Hematopoietic multipotent progenitor cell treated with erythropoietin and hydrocortisone succinate and interleukin-3 and kit ligand, for 15 days (in vitro differentiated cells): ENCODE results near the gene TPCN2.
"Not testable (repeated sequence)": the region's sequence is repeated elsewhere in the genome, so short reads cannot be mapped to it uniquely, and the experiment has no call there.

Experiments used
- DNase-seq: peaks from one replicate; pipeline ENCODE4 v3.0.0-alpha.2; 2015; ENCODE audit warnings: low spot score

The TPCN2 gene

DNA sequence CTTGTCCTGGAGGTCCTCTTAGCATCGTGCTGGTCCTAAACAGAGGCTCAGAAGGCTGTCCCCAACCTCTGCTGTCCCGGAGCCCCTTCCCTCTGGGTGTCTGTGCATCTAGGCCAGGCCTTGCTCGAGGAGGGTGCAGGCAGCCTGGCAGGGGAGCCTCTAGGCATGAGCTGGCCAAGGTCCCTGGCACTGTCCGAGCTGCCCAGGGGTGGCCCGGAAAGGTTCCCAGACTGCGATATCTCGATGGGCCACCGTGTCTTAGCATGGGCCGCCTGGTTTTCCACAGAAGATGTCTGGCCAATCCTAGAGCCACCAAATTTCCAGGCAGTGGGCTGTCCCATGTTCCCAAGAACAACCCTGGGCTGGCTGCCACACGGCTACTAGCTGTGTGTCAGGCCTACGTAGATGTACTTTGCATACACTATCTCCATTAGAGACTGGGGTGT, 82.4 kb downstream of the TPCN2 start:
- DNase-seq, result no peak

GRCh38 chr11:69131644-69132300, 83.0 kb downstream of the TPCN2 start:
- DNase-seq, result no peak

GRCh38 chr11:69132301-69132670, 83.6 kb downstream of the TPCN2 start:
- DNase-seq, result no peak

DNA sequence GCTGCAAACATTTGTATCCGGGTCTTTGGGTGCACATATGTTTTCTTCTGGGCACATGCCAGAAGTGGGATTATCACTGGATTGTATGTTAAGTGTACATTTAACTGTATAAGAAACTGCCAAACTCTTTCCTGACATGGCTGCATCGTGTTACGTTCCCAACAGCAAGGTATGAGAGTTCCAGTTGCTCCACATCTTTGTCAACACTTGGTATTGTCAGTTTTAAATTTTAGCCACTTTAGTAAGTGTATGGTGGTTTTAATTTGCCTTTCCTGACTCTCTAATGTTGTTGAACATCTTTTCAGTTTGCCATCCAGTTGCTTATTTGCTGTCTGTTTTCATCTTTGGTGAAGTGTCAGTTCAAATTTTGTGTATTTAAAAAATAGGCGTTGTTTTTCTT, 84.5 kb downstream of the TPCN2 start:
- no peak for DNase-seq

DNA sequence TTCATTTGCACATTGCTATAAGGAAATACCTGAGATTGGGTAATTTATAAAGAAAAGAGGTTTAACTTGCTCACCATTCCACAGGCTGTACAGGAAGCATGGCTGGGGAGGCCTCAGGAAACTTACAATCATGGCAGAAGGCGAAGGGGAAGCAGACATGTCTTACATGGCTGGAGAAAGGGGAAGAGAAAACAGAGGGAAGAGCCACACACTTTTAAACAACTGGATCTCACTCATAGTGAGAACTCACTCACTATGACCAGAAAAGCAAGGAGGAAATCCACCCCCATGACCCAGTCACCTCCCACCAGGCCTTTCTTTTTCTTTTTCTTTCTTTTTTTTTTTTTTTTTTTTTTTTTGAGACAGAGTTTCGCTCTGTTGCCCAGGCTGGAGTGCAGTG, 85.5 kb downstream of the TPCN2 start:
- DNase-seq, result not testable (repeated sequence)

DNA sequence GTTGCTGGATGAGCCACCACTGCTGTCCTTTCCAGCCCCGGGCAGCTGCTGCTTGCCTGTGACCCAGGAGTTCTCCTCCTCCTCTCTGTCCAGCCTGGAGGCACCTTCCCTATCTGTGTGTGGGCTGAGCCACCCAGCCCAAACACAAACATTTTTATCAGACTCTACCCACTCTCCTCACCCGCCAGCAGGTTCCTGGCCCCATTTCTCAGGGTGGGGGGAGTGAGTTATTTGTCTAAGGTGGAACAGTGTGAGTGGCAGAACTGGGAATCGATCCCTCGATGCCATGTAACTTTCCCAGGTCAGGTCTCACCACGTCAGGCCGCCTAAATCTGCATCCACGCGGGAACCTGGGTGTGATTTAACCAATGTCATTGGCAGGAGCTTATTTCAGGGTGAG, 86.2 kb downstream of the TPCN2 start:
- no peak for DNase-seq

- DNase-seq, result no peak
These were observed 87.0 kb downstream of the TPCN2 start for GRCh38 chr11:69135420-69136363.

- DNase-seq, result no peak
These were observed 87.7 kb downstream of the TPCN2 start for GRCh38 chr11:69136471-69136870.

- DNase-seq, result no peak
These were observed 88.6 kb downstream of the TPCN2 start for GRCh38 chr11:69137151-69137844.

- DNase-seq, result no peak
These were observed 89.5 kb downstream of the TPCN2 start for GRCh38 chr11:69138265-69138664.

DNA sequence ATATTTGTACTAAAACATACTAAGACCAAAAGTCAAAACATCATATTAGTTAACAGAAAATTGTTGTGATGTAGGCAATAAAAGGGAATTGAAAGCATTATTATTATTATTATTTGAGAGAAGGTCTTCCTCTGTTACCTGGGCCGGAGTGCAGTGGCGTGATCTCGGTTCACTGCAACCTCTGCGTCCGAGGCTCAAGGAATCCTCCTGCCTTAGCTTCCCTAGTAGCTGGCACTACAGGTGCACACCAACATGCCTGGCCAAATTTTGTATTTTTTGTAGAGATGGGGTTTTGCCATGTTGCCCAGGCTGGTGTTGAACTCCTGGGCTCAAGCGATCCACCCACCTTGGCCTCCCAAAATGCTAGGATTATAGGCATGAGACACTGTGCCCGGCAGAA, 91.4 kb downstream of the TPCN2 start:
- not testable (repeated sequence) for DNase-seq

DNA sequence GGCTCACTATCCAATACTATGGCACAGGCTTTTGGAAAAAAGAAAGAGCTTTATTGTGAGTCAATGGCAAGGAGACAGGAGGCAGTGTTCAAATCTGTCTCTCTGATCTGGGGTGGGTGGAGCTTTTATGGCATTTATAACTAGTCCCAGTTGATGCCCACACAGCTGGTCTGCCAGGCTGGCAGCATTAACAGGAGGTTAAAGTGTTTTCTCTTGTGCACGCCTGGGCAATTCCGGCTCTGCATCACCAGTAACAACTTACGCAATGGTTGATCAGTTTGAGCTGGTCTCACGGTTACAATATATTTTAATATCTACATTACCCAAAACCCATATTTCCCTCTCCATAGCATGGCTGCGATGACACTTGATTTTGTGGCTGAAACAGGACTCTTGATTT, 91.9 kb downstream of the TPCN2 start:
- no peak for DNase-seq

GRCh38 chr11:69141742-69142141, 93.0 kb downstream of the TPCN2 start:
- no peak for DNase-seq

DNA sequence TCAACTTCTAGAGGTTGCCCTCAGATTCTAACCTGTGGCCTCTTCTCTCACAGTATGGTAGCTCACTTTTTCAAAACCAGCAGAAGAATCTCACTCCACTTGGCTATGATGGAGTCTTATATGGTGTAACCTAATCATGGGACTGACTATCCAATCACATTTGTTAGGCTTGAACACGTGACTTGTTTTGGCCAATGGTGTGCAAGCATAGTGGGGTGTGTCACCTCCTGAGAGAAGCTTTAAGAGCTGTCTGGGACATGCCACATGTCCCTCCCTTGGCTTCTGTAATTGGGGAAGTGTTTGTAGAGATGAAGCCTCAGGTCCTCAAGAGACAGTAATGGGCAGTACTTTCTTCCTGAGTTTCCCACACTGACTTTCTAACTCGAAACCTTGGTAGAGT, 94.2 kb downstream of the TPCN2 start:
- no peak for DNase-seq

DNA sequence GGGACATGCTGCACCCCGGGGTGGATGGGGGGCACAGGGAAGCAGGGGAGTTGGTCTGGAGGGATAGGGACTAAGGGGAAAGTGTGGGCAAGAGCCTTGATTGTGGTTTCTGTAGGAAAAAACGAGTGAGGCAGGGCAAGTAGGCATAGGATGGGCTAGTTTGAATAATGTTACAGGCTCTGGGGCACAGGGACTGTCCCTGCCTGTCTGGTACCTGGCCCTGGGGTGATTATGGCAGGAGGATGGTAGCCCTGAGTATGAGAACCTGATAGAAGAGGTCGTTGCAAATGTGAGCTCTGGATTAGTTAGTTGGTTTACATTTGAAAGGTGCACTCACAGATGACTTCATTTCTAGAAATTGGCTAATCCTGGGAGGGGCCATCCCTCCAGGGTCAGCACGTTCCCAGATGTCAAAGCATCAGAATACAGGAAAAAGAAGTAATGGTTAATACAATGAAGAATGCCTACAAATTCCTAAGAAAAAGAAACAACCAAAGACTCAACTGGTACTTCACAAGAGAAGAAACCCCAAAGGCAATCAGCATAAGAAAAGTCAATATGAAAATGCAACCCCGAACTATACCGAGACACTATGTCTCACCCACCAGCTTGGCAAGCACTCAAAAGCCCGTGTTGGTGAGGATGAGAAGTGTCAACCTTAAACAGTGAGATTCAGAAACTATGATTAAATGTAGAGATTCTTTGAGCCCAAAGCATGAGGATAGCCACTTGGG, 95.8 kb downstream of the TPCN2 start:
- DNase-seq, result no peak

DNA sequence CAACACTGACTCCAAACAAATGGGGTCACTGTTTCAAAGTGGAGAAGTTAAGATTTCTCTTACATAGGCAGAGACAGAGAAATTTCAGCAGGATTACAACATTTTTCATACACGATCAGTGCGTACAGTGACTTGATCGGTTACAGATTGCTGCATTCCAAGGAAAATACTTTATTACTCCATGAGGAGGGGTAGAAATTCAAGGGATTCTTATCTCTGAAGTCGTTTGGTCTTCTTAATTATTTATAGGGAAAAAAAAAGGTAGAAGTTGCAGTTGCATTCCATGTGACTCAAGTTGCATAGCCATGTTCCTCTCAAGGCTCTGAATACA, 96.3 kb downstream of the TPCN2 start:
- DNase-seq, result no peak

DNA sequence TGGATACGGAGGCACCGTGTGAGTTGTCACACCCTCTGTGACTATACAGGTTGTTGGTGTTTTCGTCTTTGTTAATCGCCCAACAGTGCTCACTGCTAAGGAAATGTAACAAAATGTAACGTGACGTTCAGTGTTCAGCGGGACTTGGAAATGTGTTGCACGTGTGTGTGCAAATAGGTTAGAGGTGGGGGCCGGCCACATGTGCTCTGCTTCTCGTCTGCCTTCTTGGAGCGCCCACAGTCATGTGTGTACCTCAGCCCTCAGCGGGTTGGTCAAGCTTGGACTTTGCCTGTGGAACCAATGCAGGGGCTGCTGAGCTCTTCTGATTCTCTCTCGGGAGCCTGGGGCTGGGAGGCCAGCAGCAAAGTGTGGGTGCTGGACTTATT, 99.6 kb downstream of the TPCN2 start:
- DNase-seq, result no peak

GRCh38 chr11:69148806-69149205, 100.1 kb downstream of the TPCN2 start:
- DNase-seq, result no peak

DNA sequence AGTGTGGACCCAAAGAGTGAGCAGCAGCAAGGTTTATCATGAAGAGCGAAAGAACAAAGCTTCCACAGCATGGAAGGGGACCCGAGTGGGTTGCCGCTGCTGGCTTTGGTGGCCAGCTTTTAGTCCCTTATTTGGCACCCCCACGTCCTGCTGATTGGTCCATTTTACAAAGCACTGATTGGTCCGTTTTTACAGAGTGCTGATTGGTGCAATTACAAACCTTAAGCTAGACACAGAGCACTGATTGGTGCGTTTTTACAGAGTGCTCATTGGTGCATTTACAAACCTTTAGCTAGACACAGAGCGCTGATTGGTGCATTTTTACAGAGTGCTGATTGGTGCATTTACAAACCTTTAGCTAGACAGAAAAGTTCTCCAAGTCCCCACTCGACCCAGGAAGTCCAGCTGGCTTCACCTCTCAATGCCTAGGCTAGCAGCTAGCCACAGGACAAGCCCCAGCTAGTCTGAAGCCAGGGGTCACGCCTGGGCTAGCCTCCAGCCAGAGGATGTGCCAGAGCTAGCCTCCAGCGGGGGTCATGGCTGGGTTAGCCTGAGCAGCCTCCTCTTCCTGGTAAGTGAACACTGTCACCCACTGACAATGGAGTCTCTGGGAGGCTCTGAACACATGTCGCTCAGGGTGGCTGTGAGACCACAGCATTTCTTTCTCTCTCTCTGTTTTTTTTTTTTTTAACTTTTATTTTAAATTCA, 100.8 kb downstream of the TPCN2 start:
- not testable (repeated sequence) for DNase-seq

- DNase-seq, result no peak
These were observed 101.4 kb downstream of the TPCN2 start for GRCh38 chr11:69150175-69150574.

DNA sequence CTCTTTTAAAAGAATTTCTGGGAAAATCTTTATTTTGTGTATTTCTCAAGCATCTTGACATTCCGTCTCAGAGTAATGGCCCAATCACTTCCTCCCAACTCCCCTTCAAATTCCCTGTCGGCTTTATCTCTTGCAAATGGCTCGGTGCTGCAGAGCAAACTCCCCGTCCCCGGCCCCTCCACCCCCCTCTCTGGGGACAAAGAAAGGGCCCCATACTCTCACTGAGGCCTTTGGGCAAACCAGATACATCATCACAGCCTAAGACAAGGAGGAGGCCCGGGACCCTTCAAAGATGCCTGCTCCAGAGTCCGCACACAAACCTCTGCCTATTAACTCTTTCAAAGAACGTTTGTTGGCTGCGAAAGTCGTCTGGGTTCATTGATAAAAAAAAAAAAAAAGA, 103.1 kb downstream of the TPCN2 start:
- DNase-seq, result no peak
